ENCODE results near the gene CNPY1. TPM values are rescaled to one million over a fixed set of nuclear protein-coding genes. Genes with fewer than 3 reads are reported as not detected.

CNPY1 gene
- total and polyA plus RNA-seq, 2 of the 8 experiments (the other 6 are each of a cell fraction or from before 2014, with no cell fraction given), result not detected

GRCh38 chr7:155467846-155468784 lies 78.2 kb downstream of the CNPY1 start (continued):
- TF ChIP-seq, protein P1, sequence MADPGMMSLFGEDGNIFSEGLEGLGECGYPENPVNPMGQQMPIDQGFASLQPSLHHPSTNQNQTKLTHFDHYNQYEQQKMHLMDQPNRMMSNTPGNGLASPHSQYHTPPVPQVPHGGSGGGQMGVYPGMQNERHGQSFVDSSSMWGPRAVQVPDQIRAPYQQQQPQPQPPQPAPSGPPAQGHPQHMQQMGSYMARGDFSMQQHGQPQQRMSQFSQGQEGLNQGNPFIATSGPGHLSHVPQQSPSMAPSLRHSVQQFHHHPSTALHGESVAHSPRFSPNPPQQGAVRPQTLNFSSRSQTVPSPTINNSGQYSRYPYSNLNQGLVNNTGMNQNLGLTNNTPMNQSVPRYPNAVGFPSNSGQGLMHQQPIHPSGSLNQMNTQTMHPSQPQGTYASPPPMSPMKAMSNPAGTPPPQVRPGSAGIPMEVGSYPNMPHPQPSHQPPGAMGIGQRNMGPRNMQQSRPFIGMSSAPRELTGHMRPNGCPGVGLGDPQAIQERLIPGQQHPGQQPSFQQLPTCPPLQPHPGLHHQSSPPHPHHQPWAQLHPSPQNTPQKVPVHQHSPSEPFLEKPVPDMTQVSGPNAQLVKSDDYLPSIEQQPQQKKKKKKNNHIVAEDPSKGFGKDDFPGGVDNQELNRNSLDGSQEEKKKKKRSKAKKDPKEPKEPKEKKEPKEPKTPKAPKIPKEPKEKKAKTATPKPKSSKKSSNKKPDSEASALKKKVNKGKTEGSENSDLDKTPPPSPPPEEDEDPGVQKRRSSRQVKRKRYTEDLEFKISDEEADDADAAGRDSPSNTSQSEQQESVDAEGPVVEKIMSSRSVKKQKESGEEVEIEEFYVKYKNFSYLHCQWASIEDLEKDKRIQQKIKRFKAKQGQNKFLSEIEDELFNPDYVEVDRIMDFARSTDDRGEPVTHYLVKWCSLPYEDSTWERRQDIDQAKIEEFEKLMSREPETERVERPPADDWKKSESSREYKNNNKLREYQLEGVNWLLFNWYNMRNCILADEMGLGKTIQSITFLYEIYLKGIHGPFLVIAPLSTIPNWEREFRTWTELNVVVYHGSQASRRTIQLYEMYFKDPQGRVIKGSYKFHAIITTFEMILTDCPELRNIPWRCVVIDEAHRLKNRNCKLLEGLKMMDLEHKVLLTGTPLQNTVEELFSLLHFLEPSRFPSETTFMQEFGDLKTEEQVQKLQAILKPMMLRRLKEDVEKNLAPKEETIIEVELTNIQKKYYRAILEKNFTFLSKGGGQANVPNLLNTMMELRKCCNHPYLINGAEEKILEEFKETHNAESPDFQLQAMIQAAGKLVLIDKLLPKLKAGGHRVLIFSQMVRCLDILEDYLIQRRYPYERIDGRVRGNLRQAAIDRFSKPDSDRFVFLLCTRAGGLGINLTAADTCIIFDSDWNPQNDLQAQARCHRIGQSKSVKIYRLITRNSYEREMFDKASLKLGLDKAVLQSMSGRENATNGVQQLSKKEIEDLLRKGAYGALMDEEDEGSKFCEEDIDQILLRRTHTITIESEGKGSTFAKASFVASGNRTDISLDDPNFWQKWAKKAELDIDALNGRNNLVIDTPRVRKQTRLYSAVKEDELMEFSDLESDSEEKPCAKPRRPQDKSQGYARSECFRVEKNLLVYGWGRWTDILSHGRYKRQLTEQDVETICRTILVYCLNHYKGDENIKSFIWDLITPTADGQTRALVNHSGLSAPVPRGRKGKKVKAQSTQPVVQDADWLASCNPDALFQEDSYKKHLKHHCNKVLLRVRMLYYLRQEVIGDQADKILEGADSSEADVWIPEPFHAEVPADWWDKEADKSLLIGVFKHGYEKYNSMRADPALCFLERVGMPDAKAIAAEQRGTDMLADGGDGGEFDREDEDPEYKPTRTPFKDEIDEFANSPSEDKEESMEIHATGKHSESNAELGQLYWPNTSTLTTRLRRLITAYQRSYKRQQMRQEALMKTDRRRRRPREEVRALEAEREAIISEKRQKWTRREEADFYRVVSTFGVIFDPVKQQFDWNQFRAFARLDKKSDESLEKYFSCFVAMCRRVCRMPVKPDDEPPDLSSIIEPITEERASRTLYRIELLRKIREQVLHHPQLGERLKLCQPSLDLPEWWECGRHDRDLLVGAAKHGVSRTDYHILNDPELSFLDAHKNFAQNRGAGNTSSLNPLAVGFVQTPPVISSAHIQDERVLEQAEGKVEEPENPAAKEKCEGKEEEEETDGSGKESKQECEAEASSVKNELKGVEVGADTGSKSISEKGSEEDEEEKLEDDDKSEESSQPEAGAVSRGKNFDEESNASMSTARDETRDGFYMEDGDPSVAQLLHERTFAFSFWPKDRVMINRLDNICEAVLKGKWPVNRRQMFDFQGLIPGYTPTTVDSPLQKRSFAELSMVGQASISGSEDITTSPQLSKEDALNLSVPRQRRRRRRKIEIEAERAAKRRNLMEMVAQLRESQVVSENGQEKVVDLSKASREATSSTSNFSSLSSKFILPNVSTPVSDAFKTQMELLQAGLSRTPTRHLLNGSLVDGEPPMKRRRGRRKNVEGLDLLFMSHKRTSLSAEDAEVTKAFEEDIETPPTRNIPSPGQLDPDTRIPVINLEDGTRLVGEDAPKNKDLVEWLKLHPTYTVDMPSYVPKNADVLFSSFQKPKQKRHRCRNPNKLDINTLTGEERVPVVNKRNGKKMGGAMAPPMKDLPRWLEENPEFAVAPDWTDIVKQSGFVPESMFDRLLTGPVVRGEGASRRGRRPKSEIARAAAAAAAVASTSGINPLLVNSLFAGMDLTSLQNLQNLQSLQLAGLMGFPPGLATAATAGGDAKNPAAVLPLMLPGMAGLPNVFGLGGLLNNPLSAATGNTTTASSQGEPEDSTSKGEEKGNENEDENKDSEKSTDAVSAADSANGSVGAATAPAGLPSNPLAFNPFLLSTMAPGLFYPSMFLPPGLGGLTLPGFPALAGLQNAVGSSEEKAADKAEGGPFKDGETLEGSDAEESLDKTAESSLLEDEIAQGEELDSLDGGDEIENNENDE (IDR thresholded peaks at IDR 0.05; ENCODE audit: insufficient replicate concordance, low read length), result peak; percentile 29
- no peak for TF ChIP-seq SP4 (IDR thresholded peaks at IDR 0.05; ENCODE audit: low read length)
- TF ChIP-seq EZH2 (IDR thresholded peaks at IDR 0.05; ENCODE audit: low read depth, low read length, severe bottlenecking), result peak; percentile 60
- peak; percentile 80 for TF ChIP-seq SUZ12 (IDR thresholded peaks at IDR 0.05; ENCODE audit: low read length)
- TF ChIP-seq SIN3A (conservative IDR thresholded peaks at IDR 0.05 in 1 of 2, IDR thresholded peaks at IDR 0.05 in 1 of 2; ENCODE audit: low read depth in 1 of 2, low read length in 2 of 2), result peak in 1 of 2 experiments; percentile 27; a peak in 1 of 4 replicates
- TF ChIP-seq CEBPB (IDR thresholded peaks at IDR 0.05; ENCODE audit: low read depth, low read length), result no peak
- TF ChIP-seq TBP (IDR thresholded peaks at IDR 0.05; ENCODE audit: low read depth, low read length), result no peak
- peak; percentile 23; the same call in 1 of the 2 replicates for TF ChIP-seq CBX8 (IDR thresholded peaks at IDR 0.05; ENCODE audit: borderline replicate concordance, low read depth, low read length)
- TF ChIP-seq POU5F1 (IDR thresholded peaks at IDR 0.05; ENCODE audit: low read depth, low read length), result no peak

Data from H1 (cell line).